Astrocyte (in vitro differentiated cells and primary cell): ENCODE measurements around the gene CUL1. TPM values are rescaled to one million over a fixed set of nuclear protein-coding genes. Genes with fewer than 3 reads are reported as not detected.

Experiments
- DNase-seq: peaks from one replicate; pipeline ENCODE4 v3.0.0-alpha.2; 2010; ENCODE audit warnings: low read depth
- FAIRE-seq: peaks from 2 replicates; lab custom pipeline; 2011; peaks lifted over from hg19 to GRCh38; lab: Jason Lieb, UNC
- H2AFZ ChIP-seq: 2 replicates; pipeline ENCODE4 v1.6.0; 2012; ENCODE audit warnings: low read depth, low read length, inconsistent platforms
- H3K27ac ChIP-seq: 2 replicates; pipeline ENCODE4 v1.5.1; 2011; ENCODE audit warnings: low read depth, low read length, inconsistent platforms
- H3K27me3 ChIP-seq: 2 replicates; pipeline ENCODE4 v1.6.0; 2011; ENCODE audit warnings: low read length, inconsistent platforms; ENCODE audit not compliant: insufficient read depth
- H3K36me3 ChIP-seq: 2 replicates; pipeline ENCODE4 v1.5.1; 2011; ENCODE audit warnings: low read length, inconsistent platforms; ENCODE audit not compliant: insufficient read depth
- H3K4me1 ChIP-seq: 2 replicates; pipeline ENCODE4 v1.5.1; 2011; ENCODE audit warnings: low read length, inconsistent platforms; ENCODE audit not compliant: insufficient read depth
- H3K4me2 ChIP-seq: 2 replicates; pipeline ENCODE4 v1.6.0; 2012; ENCODE audit warnings: low read length, inconsistent platforms
- H3K4me3 ChIP-seq: 2 replicates; pipeline ENCODE4 v1.5.1; 2011; ENCODE audit warnings: low read depth, mild to moderate bottlenecking, low read length, inconsistent platforms; ENCODE audit not compliant: insufficient read depth
- H3K79me2 ChIP-seq: 2 replicates; pipeline ENCODE4 v1.6.0; 2012; ENCODE audit warnings: mild to moderate bottlenecking, low read length, inconsistent platforms; ENCODE audit not compliant: insufficient read depth
- H3K9ac ChIP-seq: 2 replicates; pipeline ENCODE4 v1.6.0; 2012; ENCODE audit warnings: mild to moderate bottlenecking, low read length, inconsistent platforms
- H3K9me3 ChIP-seq: 2 replicates; pipeline ENCODE4 v1.5.1; 2012; ENCODE audit warnings: low read depth, mild to moderate bottlenecking, low read length, inconsistent platforms; ENCODE audit not compliant: insufficient read depth
- H4K20me1 ChIP-seq: 2 replicates; pipeline ENCODE4 v1.6.0; 2012; ENCODE audit warnings: low read length, inconsistent platforms; ENCODE audit not compliant: insufficient read depth
- H3K27ac Mint-ChIP-seq: one replicate; pipeline ENCODE4 v1.8.0; 2021; ENCODE audit warnings: mild to moderate bottlenecking, mixed read lengths; ENCODE audit not compliant: unreplicated experiment
- H3K27me3 Mint-ChIP-seq: one replicate; pipeline ENCODE4 v1.8.0; 2021; ENCODE audit warnings: low read depth, mixed read lengths; ENCODE audit not compliant: unreplicated experiment
- H3K36me3 Mint-ChIP-seq: one replicate; pipeline ENCODE4 v1.8.0; 2021; ENCODE audit warnings: low read depth, mixed read lengths; ENCODE audit not compliant: unreplicated experiment
- H3K4me1 Mint-ChIP-seq: one replicate; pipeline ENCODE4 v1.8.0; 2021; ENCODE audit warnings: low read depth, mixed read lengths; ENCODE audit not compliant: unreplicated experiment
- H3K4me3 Mint-ChIP-seq: one replicate; pipeline ENCODE4 v1.8.0; 2021; ENCODE audit warnings: mild to moderate bottlenecking, moderate library complexity, mixed read lengths; ENCODE audit not compliant: unreplicated experiment
- H3K9me3 Mint-ChIP-seq: one replicate; pipeline ENCODE4 v1.8.0; 2021; ENCODE audit warnings: mild to moderate bottlenecking, mixed read lengths; ENCODE audit not compliant: unreplicated experiment
- CTCF ChIP-seq: IDR thresholded peaks from 2 replicates; pipeline ENCODE4 v1.5.1; 2011; ENCODE audit warnings: low read depth, mild to moderate bottlenecking, inconsistent platforms, low read length, moderate library complexity; ENCODE audit not compliant: insufficient read depth
- EZH2 ChIP-seq: IDR thresholded peaks from 2 replicates; pipeline ENCODE4 v1.6.1; 2012; ENCODE audit warnings: mild to moderate bottlenecking, low read length, inconsistent platforms; ENCODE audit not compliant: insufficient read depth
- total RNA-seq: library from RNA; stranded (reverse); gene quantifications from 2 replicates; pipeline ENCODE4 v1.2.1, GENCODE V29; 2021

CUL1 gene
- total RNA-seq, 1 donor from 2014 or later: 60.2 TPM

DNA sequence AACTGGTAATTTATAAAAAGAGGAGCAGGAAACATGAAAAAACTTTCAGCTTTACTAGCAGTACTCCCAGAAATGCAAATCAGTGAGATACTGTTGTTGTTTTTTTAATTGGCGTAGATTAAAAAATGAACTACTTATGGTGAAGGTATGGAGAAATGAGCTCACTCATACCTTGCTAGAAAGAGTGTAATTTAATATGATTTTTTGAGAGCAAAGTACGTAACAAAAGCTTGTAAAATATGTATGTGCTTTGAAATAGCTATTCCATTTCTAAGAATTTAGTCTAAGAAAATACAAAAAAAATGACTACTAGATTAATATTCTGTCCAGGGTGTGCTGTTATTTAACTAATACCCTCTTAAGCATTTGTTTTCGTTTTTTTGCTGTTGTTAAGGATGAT lies 5.5 kb downstream of the CUL1 start:
- H3K36me3 ChIP-seq: no peaks in the 10 kb centered on the region
- H3K4me3 Mint-ChIP-seq: no peak overlapping the region
- no peaks in the 10 kb centered on the region for H3K27me3 Mint-ChIP-seq
- H3K4me1 ChIP-seq: peaks cover 22% of the 10 kb centered on the region
- H3K36me3 Mint-ChIP-seq: no peaks in the 10 kb centered on the region
- H3K4me1 Mint-ChIP-seq: peaks cover 52% of the 10 kb centered on the region
- H3K27ac Mint-ChIP-seq: no peak overlapping the region
- peaks cover 92% of the 10 kb centered on the region for H4K20me1 ChIP-seq
- TF ChIP-seq CTCF (no peak), EZH2 (no peak)
- no peak overlapping the region for H2AFZ ChIP-seq
- H3K9me3 Mint-ChIP-seq: no peaks in the 10 kb centered on the region
- no peaks in the 10 kb centered on the region for H3K9me3 ChIP-seq
- no peaks in the 10 kb centered on the region for H3K27me3 ChIP-seq
- no peak overlapping the region for H3K4me3 ChIP-seq
- no peak for DNase-seq
- FAIRE-seq: no peak
- no peak overlapping the region for H3K9ac ChIP-seq
- no peak overlapping the region for H3K27ac ChIP-seq
- no peak overlapping the region for H3K4me2 ChIP-seq
- peaks cover 100% of the 10 kb centered on the region for H3K79me2 ChIP-seq

DNA sequence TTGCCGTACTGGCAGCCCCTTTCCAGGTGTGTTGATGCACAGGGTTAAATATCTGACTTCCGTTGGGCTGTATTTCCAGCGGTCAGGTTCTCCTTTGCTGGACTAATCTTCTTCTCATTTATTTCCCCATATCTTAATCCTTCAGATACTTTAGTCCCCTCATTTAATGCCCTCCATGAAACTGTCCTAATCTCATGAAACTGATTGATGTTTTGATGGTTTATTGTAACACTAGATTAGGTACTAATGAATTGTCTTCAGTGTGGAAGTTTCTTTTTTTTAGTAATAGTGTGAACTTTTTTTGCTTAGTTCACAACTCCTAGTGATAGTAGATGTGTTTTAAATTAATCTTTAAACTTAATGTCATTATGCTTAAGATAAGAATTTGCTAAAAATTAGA lies 6.3 kb downstream of the CUL1 start:
- Histone ChIP-seq H3K4me3 (no peak overlapping the region), H3K9ac (no peak overlapping the region), H2AFZ (no peak overlapping the region), H3K27me3 (no peaks in the 10 kb centered on the region), H3K27ac (no peak overlapping the region), H3K36me3 (no peaks in the 10 kb centered on the region), H3K79me2 (peaks cover 100% of the 10 kb centered on the region), H3K9me3 (no peaks in the 10 kb centered on the region), H3K4me2 (no peak overlapping the region), H4K20me1 (peaks cover 97% of the 10 kb centered on the region), H3K4me1 (peaks cover 22% of the 10 kb centered on the region)
- Mint-ChIP-seq H3K36me3 (no peaks in the 10 kb centered on the region), H3K27ac (no peak overlapping the region), H3K9me3 (no peaks in the 10 kb centered on the region), H3K27me3 (no peaks in the 10 kb centered on the region), H3K4me3 (no peak overlapping the region), H3K4me1 (peaks cover 54% of the 10 kb centered on the region)
- no peak for FAIRE-seq
- DNase-seq: no peak
- no peak for TF ChIP-seq CTCF

DNA sequence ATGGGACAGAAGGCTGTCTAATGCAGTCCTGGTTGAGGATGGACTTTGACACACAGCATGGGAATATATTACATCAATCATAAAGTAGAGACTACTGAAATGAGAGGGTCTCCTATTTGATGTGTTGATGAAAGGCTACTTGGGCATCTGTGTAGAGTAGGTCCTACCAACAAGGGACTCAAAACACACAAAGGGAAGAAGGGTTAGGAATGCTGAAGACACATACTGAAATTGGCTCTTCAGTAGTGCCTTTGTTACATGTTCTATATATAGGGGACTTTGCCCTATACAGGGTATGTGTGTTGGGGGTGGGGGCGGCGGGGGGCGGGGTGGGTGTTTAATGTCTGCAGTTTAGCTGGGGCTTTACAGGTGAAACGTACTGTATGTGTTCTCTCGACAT lies 7.7 kb downstream of the CUL1 start:
- no peak overlapping the region for H3K4me2 ChIP-seq
- Mint-ChIP-seq H3K27ac (no peak overlapping the region), H3K4me3 (no peak overlapping the region), H3K9me3 (no peaks in the 10 kb centered on the region), H3K4me1 (peaks cover 51% of the 10 kb centered on the region), H3K27me3 (no peaks in the 10 kb centered on the region), H3K36me3 (no peaks in the 10 kb centered on the region)
- no peak overlapping the region for H3K4me3 ChIP-seq
- no peaks in the 10 kb centered on the region for H3K9me3 ChIP-seq
- H3K79me2 ChIP-seq: peaks cover 100% of the 10 kb centered on the region
- H3K4me1 ChIP-seq: peaks cover 13% of the 10 kb centered on the region
- no peak overlapping the region for H3K27ac ChIP-seq
- DNase-seq (no peak), FAIRE-seq (no peak)
- H2AFZ ChIP-seq: no peak overlapping the region
- H3K36me3 ChIP-seq: no peaks in the 10 kb centered on the region
- no peak overlapping the region for H3K9ac ChIP-seq
- H3K27me3 ChIP-seq: no peaks in the 10 kb centered on the region
- no peak for TF ChIP-seq EZH2
- TF ChIP-seq CTCF: no peak
- H4K20me1 ChIP-seq: peaks cover 97% of the 10 kb centered on the region
